Mononuclear cell (primary cell): ENCODE data around the gene CSE1L. TPM values are rescaled to one million over a fixed set of nuclear protein-coding genes. Genes with fewer than 3 reads are reported as not detected.
"Not testable (repeated sequence)": the region's sequence is repeated elsewhere in the genome, so short reads cannot be mapped to it uniquely, and the experiment has no call there.

ENCODE experiments used
- H3K27me3 ChIP-seq: 2 replicates; pipeline ENCODE4 v1.6.0; 2011; ENCODE audit warnings: low read length, control low read depth; ENCODE audit not compliant: insufficient read depth
- H3K4me1 ChIP-seq: 2 replicates; pipeline ENCODE4 v1.5.1; 2011; ENCODE audit warnings: mild to moderate bottlenecking, low read length, control low read depth; ENCODE audit not compliant: insufficient read depth
- H3K4me3 ChIP-seq: 2 replicates; pipeline ENCODE4 v1.5.1; 2011; ENCODE audit warnings: mild to moderate bottlenecking, low read length, moderate library complexity
- H3K9me3 ChIP-seq: 2 replicates; pipeline ENCODE4 v1.5.1; 2011; ENCODE audit warnings: low read depth, mild to moderate bottlenecking, control low read depth, low read length
- total RNA-seq: library from RNA; depleted of rRNA; stranded (reverse); fragments of >200 nt; gene quantifications from one replicate; pipeline ENCODE4 v1.2.3, GENCODE V29; 2012

The CSE1L gene
- total RNA-seq, 1 donor = 33.6 TPM

GRCh38 chr20:49037962-49038387, 8.1 kb upstream of the CSE1L start:
- H3K27me3 ChIP-seq = no peaks in the 10 kb centered on the region
- peaks cover 26% of the 10 kb centered on the region for H3K4me1 ChIP-seq
- no peaks in the 10 kb centered on the region for H3K9me3 ChIP-seq
- no peak overlapping the region for H3K4me3 ChIP-seq

- no peaks in the 10 kb centered on the region for H3K9me3 ChIP-seq
- no peak overlapping the region for H3K4me3 ChIP-seq
- peaks cover 31% of the 10 kb centered on the region for H3K4me1 ChIP-seq
- H3K27me3 ChIP-seq = no peaks in the 10 kb centered on the region
Observed at GRCh38 chr20:49039854-49040253, 6.3 kb upstream of the CSE1L start.

DNA sequence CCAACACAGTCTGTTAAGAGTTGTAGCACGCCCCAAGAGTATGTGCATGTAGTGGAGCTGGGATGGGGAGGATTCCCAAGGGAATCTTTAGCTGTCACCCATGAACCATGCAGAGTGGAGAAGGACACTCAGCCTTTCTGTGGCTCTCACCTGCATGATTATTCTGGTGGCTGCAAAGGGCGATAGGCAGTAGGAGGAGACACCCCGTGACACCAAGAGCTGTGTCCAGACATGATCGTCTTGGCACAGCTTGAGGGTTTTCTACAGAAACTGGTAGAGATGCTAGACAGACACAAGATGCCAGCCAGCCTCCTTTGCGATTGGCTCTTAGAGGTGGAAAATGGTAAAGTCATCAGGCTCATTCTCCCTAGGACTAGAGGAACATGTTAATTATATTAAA, 3.1 kb upstream of the CSE1L start:
- no peaks in the 10 kb centered on the region for H3K9me3 ChIP-seq
- peaks cover 42% of the 10 kb centered on the region for H3K4me1 ChIP-seq
- no peak overlapping the region for H3K4me3 ChIP-seq
- no peaks in the 10 kb centered on the region for H3K27me3 ChIP-seq

DNA sequence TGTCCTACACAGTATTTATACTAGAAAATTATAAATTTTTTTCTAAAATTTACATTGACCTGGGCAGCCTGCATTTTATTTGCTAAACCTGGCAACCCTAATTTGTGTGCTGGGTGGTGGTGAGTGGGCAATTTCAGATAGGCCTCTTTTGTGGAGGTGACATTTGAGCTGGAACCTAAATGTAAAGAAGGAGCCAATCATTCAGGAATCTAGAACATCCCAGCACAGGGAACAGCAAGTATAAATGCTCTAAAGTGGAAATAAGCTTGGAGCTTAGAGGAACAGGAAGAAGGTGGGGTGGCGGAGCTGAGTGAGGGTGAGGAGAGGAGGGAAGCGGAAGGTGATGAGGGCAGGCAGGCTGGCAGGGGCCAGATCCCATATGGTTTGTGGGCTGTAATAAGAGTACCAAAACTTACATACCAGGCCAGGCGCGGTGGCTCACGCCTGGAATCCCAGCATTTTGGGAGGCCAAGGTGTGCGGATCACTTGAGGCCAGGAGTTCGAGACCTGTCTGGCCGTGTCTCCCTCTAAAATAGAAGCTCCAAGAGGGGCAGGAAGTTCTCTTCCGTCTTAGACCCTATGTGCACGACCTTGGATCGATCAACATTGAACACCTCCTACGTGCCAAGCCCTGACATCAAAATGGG, 549 bp upstream of the CSE1L start:
- Histone ChIP-seq H3K27me3 (no peaks in the 10 kb centered on the region), H3K4me3 (peak overlapping the region; percentile 99), H3K4me1 (peaks cover 36% of the 10 kb centered on the region), H3K9me3 (no peaks in the 10 kb centered on the region)

DNA sequence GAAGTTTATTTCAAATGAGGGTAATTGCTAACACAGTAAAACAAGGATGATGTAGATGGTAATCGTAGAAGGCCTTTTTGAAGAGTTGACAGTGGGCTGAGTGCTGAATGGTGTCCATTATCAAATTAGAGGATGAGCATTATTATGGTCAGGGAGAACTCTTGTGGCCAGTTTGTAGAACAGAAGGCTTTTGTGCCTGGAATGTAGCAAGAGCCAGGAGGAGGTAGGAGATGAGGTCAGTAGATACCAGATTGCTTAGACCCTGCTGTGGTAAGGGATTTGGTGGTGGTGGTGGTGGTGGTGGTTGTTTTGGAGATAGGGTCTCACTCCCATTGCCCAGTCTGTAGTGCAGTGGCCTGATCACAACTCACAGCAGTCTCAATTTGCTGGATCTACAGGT, 6.2 kb downstream of the CSE1L start:
- no peaks in the 10 kb centered on the region for H3K27me3 ChIP-seq
- H3K4me3 ChIP-seq = no peak overlapping the region
- H3K4me1 ChIP-seq = peaks cover 39% of the 10 kb centered on the region
- H3K9me3 ChIP-seq = no peaks in the 10 kb centered on the region

GRCh38 chr20:49054056-49054643, 8.0 kb downstream of the CSE1L start:
- Histone ChIP-seq H3K27me3 (no peaks in the 10 kb centered on the region), H3K4me3 (no peak overlapping the region), H3K4me1 (peaks cover 25% of the 10 kb centered on the region), H3K9me3 (no peaks in the 10 kb centered on the region)

- H3K9me3 ChIP-seq = no peaks in the 10 kb centered on the region
- H3K27me3 ChIP-seq = no peaks in the 10 kb centered on the region
- H3K4me1 ChIP-seq = no peaks in the 10 kb centered on the region
- H3K4me3 ChIP-seq = no peak overlapping the region
Observed at GRCh38 chr20:49063279-49063678, 17.2 kb downstream of the CSE1L start.

DNA sequence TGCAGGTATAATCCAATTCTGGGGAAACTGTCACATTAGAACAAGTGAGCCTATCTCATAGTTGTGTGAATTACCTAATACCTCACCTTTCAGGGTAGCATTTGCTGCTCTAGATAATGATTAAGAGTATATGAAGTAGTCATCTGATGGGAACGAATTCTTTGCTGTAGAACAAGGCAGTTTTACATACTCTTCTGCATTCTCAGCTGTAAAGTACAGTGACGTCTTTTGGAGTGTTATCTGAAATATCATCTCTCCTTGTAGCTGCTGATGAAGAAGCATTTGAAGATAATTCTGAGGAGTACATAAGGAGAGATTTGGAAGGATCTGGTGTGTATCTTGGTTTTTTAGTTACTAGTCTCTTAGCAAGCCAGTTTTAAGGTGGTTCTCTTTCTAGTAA, 28.4 kb downstream of the CSE1L start:
- H3K4me3 ChIP-seq = no peak overlapping the region
- no peaks in the 10 kb centered on the region for H3K9me3 ChIP-seq
- no peaks in the 10 kb centered on the region for H3K27me3 ChIP-seq
- no peaks in the 10 kb centered on the region for H3K4me1 ChIP-seq

DNA sequence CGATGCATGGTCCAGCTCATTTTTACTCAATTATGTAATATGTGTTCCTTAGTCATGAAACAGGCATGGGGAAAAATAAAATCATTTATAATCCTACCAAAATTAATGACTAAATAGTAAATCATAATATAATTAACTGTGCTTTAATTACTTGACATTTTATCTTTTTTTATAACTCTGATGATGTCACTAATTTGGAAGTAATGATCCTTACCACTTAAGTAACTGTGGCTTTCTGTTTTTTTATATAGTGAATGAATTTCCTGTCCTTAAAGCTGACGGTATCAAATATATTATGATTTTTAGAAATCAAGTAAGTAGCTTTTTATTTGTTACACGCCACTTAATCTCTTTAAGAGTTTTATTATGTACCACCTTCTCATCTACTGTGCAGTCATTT, 32.2 kb downstream of the CSE1L start:
- Histone ChIP-seq H3K4me1 (no peaks in the 10 kb centered on the region), H3K27me3 (no peaks in the 10 kb centered on the region)

DNA sequence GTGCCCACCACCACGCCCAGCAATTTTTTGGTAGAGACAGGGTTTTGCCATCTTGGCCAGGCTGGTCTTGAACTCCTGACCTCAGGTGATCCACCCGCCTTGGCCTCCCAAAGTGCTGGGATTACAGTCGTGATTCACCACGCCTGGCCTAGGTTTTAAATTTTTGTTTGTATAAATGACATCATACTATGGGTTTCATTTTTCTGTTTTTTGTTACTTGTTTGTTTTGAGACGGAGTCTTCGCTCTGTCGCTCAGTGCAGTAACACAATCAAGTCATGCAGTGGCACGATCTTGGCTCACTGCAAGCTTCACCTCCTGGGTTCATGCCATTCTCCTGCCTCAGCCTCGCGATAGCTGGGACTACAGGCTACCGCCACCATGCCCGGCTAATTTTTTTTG, 36.2 kb downstream of the CSE1L start:
- not testable (repeated sequence) for H3K4me1 ChIP-seq, H3K9me3 ChIP-seq, H3K4me3 ChIP-seq, H3K27me3 ChIP-seq

More for the DNA sequence above, 32.2 kb downstream of the CSE1L start:
- no peak overlapping the region for H3K4me3 ChIP-seq
- H3K9me3 ChIP-seq = no peaks in the 10 kb centered on the region

DNA sequence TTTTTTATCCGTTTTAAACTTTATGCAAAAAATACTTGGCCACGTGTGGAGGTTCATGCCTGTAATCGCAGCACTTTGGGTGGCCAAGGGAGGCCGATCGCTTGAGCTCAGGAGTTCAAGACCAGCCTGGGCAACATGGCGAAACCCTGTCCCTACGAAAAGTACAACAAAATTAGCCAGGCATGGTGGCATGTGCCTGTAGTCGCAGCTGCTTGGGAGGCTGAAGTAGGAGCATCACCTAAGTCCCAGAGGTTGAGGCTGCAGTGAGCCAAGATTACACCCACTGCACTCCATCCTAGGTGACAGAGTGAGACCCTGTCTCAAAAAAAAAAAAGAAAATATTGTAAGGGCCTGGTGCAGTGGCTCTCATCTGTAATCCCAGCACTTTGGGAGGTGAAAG, 45.0 kb downstream of the CSE1L start:
- H3K4me3 ChIP-seq = no peak overlapping the region
- no peaks in the 10 kb centered on the region for H3K27me3 ChIP-seq
- no peaks in the 10 kb centered on the region for H3K4me1 ChIP-seq
- no peaks in the 10 kb centered on the region for H3K9me3 ChIP-seq

GRCh38 chr20:49091762-49092161, 45.6 kb downstream of the CSE1L start:
- no peaks in the 10 kb centered on the region for H3K4me1 ChIP-seq
- no peak overlapping the region for H3K4me3 ChIP-seq
- no peaks in the 10 kb centered on the region for H3K27me3 ChIP-seq
- no peaks in the 10 kb centered on the region for H3K9me3 ChIP-seq

DNA sequence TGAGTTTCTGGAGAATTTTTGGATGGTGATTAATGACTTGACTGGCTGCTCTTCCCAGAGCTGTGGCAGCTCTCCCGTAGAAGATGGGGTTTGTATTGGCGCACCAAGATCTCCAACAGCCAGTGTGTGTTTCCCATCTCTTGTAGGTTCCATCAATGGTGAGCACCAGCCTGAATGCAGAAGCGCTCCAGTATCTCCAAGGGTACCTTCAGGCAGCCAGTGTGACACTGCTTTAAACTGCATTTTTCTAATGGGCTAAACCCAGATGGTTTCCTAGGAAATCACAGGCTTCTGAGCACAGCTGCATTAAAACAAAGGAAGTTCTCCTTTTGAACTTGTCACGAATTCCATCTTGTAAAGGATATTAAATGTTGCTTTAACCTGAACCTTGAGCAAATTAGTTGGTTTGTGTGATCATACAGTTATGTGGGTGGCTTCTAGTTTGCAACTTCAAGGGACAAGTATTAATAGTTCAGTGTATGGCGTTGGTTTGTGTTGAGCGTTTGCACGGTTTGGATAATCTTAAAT, 50.2 kb downstream of the CSE1L start:
- Histone ChIP-seq H3K27me3 (no peaks in the 10 kb centered on the region), H3K9me3 (no peaks in the 10 kb centered on the region), H3K4me3 (no peak overlapping the region), H3K4me1 (peaks cover 9% of the 10 kb centered on the region)

DNA sequence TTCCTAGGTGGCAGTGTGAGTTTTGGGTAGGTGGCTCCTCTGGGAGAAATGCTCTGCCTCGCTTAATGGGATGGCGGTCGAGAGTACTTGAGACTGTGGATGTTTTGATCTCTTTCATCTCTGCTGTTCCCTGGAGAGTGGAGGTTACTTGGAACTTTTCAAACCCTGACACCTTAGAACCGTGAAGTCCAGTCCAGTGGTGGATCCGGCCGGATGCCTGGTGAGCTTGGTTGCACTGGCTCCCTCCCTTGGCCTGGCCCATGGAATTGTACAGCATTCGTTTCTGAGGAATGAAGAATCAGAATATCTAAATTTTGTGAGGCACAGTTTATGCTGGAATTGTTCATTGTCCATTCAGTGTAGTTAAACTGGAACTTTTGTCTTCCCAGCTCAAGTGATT, 51.0 kb downstream of the CSE1L start:
- H3K27me3 ChIP-seq = no peaks in the 10 kb centered on the region
- no peaks in the 10 kb centered on the region for H3K9me3 ChIP-seq
- H3K4me1 ChIP-seq = peaks cover 13% of the 10 kb centered on the region
- H3K4me3 ChIP-seq = no peak overlapping the region

- Histone ChIP-seq H3K4me1 (peaks cover 13% of the 10 kb centered on the region), H3K4me3 (no peak overlapping the region), H3K27me3 (no peaks in the 10 kb centered on the region), H3K9me3 (no peaks in the 10 kb centered on the region)
Observed at GRCh38 chr20:49098136-49098535, 52.0 kb downstream of the CSE1L start.

DNA sequence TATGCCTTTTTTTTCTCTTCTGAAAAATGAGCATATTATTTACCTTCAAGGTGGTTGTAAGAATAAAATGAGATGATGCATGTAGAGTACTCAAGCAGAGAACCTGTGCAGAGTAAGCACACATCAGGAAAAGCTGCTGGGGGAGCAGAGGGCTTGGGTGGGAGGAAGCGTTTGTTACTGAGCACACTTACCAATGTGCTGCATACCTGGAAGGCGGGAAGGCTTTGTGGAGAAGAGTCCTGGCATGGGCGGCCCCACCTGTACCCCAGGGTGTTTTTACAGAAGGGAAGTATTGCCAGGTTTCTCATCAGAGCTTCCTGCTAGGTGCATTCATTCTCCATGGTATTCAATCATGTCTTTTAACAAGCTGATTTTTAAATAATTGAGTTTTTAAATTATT, 52.9 kb downstream of the CSE1L start:
- H3K9me3 ChIP-seq = no peaks in the 10 kb centered on the region
- H3K4me3 ChIP-seq = no peak overlapping the region
- peaks cover 13% of the 10 kb centered on the region for H3K4me1 ChIP-seq
- H3K27me3 ChIP-seq = no peaks in the 10 kb centered on the region
